WTC11 (cell line): ENCODE results near the gene ORM2. TPM values are rescaled to one million over a fixed set of nuclear protein-coding genes. Genes with fewer than 3 reads are reported as not detected.

Experiments
- ATAC-seq: fragments of 200-7000 bp; cut with Tn5 transposase; 2 replicates; pipeline ENCODE4 v1.10.0; 2021; ENCODE audit warnings: mild to moderate bottlenecking, moderate library complexity
- CTCF ChIA-PET: fragments of 300-600 bp; sonication (Branson Sonifier 250); formaldehyde crosslinking; loops from one replicate; lab custom pipeline; 2021; ENCODE audit warnings: antibody characterized with exemption; lab: Charles Lee
- POLR2A ChIA-PET: fragments of 350-600 bp; sonication (Branson Sonifier 250); formaldehyde crosslinking; loops from one replicate; lab custom pipeline; 2021; ENCODE audit warnings: antibody characterized with exemption; lab: Charles Lee
- DNase-seq: peaks from one replicate; pipeline ENCODE4 v3.0.0; 2021; ENCODE audit warnings: low spot score
- H3K27ac Mint-ChIP-seq: 2 replicates; pipeline ENCODE4 v1.8.0; 2021; ENCODE audit warnings: mixed read lengths
- H3K27me3 Mint-ChIP-seq: 2 replicates; pipeline ENCODE4 v1.8.0; 2021; ENCODE audit warnings: low read depth, mild to moderate bottlenecking, moderate library complexity, mixed read lengths
- H3K36me3 Mint-ChIP-seq: 2 replicates; pipeline ENCODE4 v1.8.0; 2021; ENCODE audit warnings: mixed read lengths
- H3K4me1 Mint-ChIP-seq: 2 replicates; pipeline ENCODE4 v1.8.0; 2022; ENCODE audit warnings: mixed read lengths
- H3K4me3 Mint-ChIP-seq: 2 replicates; pipeline ENCODE4 v1.8.0; 2021; ENCODE audit warnings: mild to moderate bottlenecking, moderate library complexity, mixed read lengths
- H3K9me3 Mint-ChIP-seq: 2 replicates; pipeline ENCODE4 v1.8.0; 2021; ENCODE audit warnings: mixed read lengths
- FOXJ3 ChIP-seq: sonication (generic); formaldehyde crosslinking; IDR thresholded peaks from 2 replicates; pipeline ENCODE4 v1.9.0; 2021; ENCODE audit warnings: missing genetic modification reagents, mild to moderate bottlenecking, borderline replicate concordance
- GRHL2 ChIP-seq: fragments of 250-450 bp; sonication (Bioruptor Pico); IDR thresholded peaks from 2 replicates; pipeline ENCODE4 v1.8.0; 2022; ENCODE audit warnings: mild to moderate bottlenecking, moderate library complexity; ENCODE audit not compliant: insufficient replicate concordance, severe bottlenecking
- GTF2I ChIP-seq: fragments of 250-450 bp; sonication (Bioruptor Pico); conservative IDR thresholded peaks from 2 replicates; pipeline ENCODE4 v1.4.0; 2021; ENCODE audit warnings: mild to moderate bottlenecking
- NFATC4 ChIP-seq: fragments of 250-450 bp; sonication (Bioruptor Pico); IDR thresholded peaks from 2 replicates; pipeline ENCODE4 v1.9.0; 2021; ENCODE audit warnings: mild to moderate bottlenecking
- NFYB ChIP-seq: sonication (generic); formaldehyde crosslinking; conservative IDR thresholded peaks from 2 replicates; pipeline ENCODE4 v1.8.0; 2022; ENCODE audit warnings: low read depth, missing genetic modification reagents
- RELA ChIP-seq: sonication (generic); formaldehyde crosslinking; IDR thresholded peaks from 2 replicates; pipeline ENCODE4 v1.8.1; 2022; ENCODE audit warnings: missing genetic modification reagents, mild to moderate bottlenecking, borderline replicate concordance
- ZBTB21 ChIP-seq: sonication (generic); formaldehyde crosslinking; IDR thresholded peaks from 2 replicates; pipeline ENCODE4 v1.8.1; 2023; ENCODE audit warnings: mild to moderate bottlenecking, missing genetic modification reagents, borderline replicate concordance
- ZNF416 ChIP-seq: fragments of 250-450 bp; sonication (Bioruptor Pico); IDR thresholded peaks from 2 replicates; pipeline ENCODE4 v1.9.0; 2021; ENCODE audit warnings: mild to moderate bottlenecking, inconsistent platforms
- total RNA-seq: library from RNA; stranded (reverse); gene quantifications from 3 replicates; pipeline ENCODE4 v1.2.3, GENCODE V29; 2021
- TF ChIP-seq, protein P1 (sequence below): sonication (generic); formaldehyde crosslinking; IDR thresholded peaks from 2 replicates; pipeline ENCODE4 v1.8.1; 2023; ENCODE audit warnings: mild to moderate bottlenecking, moderate library complexity, missing genetic modification reagents
- TF ChIP-seq, protein P2 (sequence below): sonication (generic); formaldehyde crosslinking; conservative IDR thresholded peaks from 2 replicates; pipeline ENCODE4 v1.8.1; 2023; ENCODE audit warnings: mild to moderate bottlenecking, low read depth, missing genetic modification reagents, moderate library complexity
- TF ChIP-seq, protein P3 (sequence below): sonication (generic); formaldehyde crosslinking; IDR thresholded peaks from 2 replicates; pipeline ENCODE4 v1.8.0; 2023; ENCODE audit warnings: missing genetic modification reagents
- TF ChIP-seq, protein P4 (sequence below): sonication (generic); formaldehyde crosslinking; IDR thresholded peaks from 2 replicates; pipeline ENCODE4 v1.8.0; 2023; ENCODE audit warnings: missing genetic modification reagents, mild to moderate bottlenecking, borderline replicate concordance
- TF ChIP-seq, protein P5 (sequence below): sonication (generic); formaldehyde crosslinking; IDR thresholded peaks from 2 replicates; pipeline ENCODE4 v1.8.1; 2023; ENCODE audit warnings: mild to moderate bottlenecking, missing genetic modification reagents
- TF ChIP-seq, protein P6 (sequence below): fragments of 250-450 bp; sonication (Bioruptor Pico); conservative IDR thresholded peaks from 2 replicates; pipeline ENCODE4 v1.9.0; 2021; ENCODE audit warnings: mild to moderate bottlenecking
- TF ChIP-seq, protein P7 (sequence below): fragments of 250-450 bp; sonication (Bioruptor Pico); IDR thresholded peaks from 2 replicates; pipeline ENCODE4 v2.1.2; 2022; ENCODE audit warnings: mild to moderate bottlenecking, moderate library complexity

The ORM2 gene
- total RNA-seq, 1 experiment from 2014 or later: 1.6 TPM

DNA sequence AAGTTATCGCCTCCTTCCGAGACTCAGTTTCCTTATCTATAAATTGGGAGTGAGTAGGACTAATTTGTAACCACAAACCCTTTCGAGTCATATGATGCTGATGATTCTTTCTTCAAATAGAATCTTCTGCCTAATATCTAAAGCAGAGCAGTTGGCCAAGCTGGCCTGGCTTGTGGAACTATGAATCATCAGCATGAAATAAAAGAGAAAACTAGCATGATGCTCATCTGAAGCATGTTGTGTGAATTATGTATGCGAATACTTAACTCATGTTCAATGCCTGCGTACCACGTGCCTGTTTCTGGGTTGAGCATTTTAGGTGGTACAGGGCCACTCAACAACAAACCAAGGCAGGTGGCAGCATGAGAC is 21.8 kb upstream of the ORM2 start (continued):
- TF ChIP-seq NFYB (CRISPR knock-in tag) (no peak), RELA (CRISPR knock-in tag) (no peak)
- TF ChIP-seq, protein P1, sequence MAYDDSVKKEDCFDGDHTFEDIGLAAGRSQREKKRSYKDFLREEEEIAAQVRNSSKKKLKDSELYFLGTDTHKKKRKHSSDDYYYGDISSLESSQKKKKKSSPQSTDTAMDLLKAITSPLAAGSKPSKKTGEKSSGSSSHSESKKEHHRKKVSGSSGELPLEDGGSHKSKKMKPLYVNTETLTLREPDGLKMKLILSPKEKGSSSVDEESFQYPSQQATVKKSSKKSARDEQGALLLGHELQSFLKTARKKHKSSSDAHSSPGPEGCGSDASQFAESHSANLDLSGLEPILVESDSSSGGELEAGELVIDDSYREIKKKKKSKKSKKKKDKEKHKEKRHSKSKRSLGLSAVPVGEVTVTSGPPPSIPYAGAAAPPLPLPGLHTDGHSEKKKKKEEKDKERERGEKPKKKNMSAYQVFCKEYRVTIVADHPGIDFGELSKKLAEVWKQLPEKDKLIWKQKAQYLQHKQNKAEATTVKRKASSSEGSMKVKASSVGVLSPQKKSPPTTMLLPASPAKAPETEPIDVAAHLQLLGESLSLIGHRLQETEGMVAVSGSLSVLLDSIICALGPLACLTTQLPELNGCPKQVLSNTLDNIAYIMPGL (CRISPR knock-in tag): no peak

DNA sequence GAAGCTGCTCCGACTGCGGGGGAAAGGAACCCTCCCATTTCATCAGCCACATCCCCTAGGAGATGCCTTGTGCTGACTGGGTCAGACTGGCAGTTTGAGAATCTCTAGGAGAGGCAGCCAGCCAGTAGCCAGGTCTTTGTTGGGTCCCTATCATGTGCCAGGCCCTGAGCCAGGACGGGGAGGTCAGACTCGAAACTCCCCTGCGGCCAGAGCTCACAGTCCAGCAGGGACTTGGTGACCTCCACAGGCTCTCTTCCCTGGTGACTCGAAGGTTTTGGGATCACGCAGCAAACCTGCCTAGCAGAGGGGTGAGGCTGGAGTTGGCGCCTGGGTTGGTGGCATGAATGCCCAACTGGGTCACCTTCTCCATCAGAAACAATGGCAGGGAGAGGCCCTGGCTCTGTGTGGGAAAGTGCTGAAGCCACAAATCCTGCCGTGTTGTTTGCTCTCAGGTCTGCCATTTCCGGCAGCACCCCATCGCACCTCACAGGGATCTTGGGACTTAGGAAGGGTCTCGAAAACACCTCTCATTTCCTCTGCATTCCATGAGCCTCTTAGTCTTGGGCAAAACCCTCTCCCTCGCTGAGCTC is 21.2 kb upstream of the ORM2 start:
- ATAC-seq (no peak), DNase-seq (no peak)
- Mint-ChIP-seq H3K27ac (no peak overlapping the region), H3K9me3 (no peaks in the 10 kb centered on the region), H3K27me3 (no peaks in the 10 kb centered on the region), H3K4me1 (0 out of 2 replicates have a peak, but pooled peaks cover 3% of the 10 kb centered on the region), H3K36me3 (peaks cover 11% of the 10 kb centered on the region), H3K4me3 (no peak overlapping the region)
- TF ChIP-seq GRHL2 (CRISPR knock-in tag) (no peak), NFATC4 (CRISPR knock-in tag) (no peak), FOXJ3 (CRISPR knock-in tag) (no peak), ZBTB21 (no peak)
- TF ChIP-seq, protein P2, sequence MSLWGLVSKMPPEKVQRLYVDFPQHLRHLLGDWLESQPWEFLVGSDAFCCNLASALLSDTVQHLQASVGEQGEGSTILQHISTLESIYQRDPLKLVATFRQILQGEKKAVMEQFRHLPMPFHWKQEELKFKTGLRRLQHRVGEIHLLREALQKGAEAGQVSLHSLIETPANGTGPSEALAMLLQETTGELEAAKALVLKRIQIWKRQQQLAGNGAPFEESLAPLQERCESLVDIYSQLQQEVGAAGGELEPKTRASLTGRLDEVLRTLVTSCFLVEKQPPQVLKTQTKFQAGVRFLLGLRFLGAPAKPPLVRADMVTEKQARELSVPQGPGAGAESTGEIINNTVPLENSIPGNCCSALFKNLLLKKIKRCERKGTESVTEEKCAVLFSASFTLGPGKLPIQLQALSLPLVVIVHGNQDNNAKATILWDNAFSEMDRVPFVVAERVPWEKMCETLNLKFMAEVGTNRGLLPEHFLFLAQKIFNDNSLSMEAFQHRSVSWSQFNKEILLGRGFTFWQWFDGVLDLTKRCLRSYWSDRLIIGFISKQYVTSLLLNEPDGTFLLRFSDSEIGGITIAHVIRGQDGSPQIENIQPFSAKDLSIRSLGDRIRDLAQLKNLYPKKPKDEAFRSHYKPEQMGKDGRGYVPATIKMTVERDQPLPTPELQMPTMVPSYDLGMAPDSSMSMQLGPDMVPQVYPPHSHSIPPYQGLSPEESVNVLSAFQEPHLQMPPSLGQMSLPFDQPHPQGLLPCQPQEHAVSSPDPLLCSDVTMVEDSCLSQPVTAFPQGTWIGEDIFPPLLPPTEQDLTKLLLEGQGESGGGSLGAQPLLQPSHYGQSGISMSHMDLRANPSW: no peak
- TF ChIP-seq, protein P3, sequence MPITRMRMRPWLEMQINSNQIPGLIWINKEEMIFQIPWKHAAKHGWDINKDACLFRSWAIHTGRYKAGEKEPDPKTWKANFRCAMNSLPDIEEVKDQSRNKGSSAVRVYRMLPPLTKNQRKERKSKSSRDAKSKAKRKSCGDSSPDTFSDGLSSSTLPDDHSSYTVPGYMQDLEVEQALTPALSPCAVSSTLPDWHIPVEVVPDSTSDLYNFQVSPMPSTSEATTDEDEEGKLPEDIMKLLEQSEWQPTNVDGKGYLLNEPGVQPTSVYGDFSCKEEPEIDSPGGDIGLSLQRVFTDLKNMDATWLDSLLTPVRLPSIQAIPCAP (CRISPR knock-in tag): no peak
- TF ChIP-seq, protein P4, sequence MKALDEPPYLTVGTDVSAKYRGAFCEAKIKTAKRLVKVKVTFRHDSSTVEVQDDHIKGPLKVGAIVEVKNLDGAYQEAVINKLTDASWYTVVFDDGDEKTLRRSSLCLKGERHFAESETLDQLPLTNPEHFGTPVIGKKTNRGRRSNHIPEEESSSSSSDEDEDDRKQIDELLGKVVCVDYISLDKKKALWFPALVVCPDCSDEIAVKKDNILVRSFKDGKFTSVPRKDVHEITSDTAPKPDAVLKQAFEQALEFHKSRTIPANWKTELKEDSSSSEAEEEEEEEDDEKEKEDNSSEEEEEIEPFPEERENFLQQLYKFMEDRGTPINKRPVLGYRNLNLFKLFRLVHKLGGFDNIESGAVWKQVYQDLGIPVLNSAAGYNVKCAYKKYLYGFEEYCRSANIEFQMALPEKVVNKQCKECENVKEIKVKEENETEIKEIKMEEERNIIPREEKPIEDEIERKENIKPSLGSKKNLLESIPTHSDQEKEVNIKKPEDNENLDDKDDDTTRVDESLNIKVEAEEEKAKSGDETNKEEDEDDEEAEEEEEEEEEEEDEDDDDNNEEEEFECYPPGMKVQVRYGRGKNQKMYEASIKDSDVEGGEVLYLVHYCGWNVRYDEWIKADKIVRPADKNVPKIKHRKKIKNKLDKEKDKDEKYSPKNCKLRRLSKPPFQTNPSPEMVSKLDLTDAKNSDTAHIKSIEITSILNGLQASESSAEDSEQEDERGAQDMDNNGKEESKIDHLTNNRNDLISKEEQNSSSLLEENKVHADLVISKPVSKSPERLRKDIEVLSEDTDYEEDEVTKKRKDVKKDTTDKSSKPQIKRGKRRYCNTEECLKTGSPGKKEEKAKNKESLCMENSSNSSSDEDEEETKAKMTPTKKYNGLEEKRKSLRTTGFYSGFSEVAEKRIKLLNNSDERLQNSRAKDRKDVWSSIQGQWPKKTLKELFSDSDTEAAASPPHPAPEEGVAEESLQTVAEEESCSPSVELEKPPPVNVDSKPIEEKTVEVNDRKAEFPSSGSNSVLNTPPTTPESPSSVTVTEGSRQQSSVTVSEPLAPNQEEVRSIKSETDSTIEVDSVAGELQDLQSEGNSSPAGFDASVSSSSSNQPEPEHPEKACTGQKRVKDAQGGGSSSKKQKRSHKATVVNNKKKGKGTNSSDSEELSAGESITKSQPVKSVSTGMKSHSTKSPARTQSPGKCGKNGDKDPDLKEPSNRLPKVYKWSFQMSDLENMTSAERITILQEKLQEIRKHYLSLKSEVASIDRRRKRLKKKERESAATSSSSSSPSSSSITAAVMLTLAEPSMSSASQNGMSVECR (CRISPR knock-in tag): no peak
- TF ChIP-seq, protein P5, sequence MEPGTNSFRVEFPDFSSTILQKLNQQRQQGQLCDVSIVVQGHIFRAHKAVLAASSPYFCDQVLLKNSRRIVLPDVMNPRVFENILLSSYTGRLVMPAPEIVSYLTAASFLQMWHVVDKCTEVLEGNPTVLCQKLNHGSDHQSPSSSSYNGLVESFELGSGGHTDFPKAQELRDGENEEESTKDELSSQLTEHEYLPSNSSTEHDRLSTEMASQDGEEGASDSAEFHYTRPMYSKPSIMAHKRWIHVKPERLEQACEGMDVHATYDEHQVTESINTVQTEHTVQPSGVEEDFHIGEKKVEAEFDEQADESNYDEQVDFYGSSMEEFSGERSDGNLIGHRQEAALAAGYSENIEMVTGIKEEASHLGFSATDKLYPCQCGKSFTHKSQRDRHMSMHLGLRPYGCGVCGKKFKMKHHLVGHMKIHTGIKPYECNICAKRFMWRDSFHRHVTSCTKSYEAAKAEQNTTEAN (CRISPR knock-in tag): no peak
- CTCF ChIA-PET: interaction anchor here (1.0 to 1.5 kb wide), 2 partner anchors 154 to 213 kb away, joined by 3 to 4 read pairs; no protein-coding TSS in a partner anchor
- POLR2A ChIA-PET: no interaction called here

DNA sequence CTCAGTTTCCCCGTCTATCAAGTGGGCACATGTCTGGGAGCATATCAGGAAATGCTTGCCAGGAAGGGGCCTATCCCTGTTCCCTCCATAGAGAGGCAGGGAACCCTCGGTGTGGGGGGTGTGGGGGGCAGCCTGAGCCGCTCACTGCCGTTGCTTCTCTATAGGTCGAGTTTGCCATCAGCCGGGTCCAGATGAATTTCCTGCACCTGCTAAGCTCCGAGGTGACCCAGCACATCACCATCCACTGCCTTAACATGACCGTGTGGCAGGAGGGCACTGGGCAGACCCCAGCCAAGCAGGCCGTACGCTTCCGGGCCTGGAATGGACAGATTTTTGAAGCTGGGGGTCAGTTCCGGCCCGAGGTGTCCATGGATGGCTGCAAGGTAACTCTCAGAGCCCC is 20.6 kb upstream of the ORM2 start:
- Mint-ChIP-seq H3K9me3 (no peaks in the 10 kb centered on the region), H3K4me1 (0 out of 2 replicates have a peak, but pooled peaks cover 3% of the 10 kb centered on the region), H3K27me3 (no peaks in the 10 kb centered on the region), H3K27ac (no peak overlapping the region), H3K36me3 (peaks cover 10% of the 10 kb centered on the region), H3K4me3 (no peak overlapping the region)
- ChIA-PET CTCF (interaction anchor here (1.0 to 1.5 kb wide), 2 partner anchors 154 to 214 kb away, joined by 3 to 4 read pairs; no protein-coding TSS in a partner anchor), POLR2A (no interaction called here)
- DNase-seq (no peak), ATAC-seq (no peak)
- TF ChIP-seq ZNF416 (CRISPR knock-in tag) (no peak), GTF2I (CRISPR knock-in tag) (no peak)
- TF ChIP-seq, protein P6, sequence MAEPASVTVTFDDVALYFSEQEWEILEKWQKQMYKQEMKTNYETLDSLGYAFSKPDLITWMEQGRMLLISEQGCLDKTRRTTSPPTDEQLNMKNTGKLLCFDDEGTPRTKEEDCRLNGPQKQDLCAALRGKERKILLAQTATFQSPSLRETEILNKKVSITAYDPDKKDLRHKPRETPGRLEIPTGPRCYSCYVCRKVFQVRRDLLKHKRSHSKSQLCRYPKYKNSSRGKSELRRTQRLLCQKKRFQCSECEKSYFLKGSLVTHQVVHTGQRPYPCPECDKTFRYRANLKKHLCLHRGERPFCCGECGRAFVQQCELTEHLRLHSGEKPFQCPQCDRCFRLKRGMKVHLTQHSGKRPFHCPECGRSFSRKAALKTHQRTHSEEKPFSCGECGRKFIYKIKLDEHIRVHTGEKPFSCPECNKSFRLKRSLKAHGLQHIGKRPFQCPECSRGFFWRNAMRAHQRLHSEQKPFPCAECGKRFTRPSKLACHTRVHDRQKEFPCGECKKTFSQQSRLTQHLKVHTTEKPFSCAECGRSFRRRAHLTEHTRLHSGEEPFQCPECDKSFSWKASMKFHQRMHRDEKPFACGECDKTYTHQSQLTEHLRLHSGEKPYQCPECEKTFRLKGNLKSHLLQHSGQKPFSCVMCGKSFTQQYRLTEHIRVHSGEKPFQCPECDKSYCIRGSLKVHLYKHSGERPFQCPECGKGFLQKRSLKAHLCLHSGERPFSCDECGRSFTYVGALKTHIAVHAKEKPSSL (CRISPR knock-in tag): no peak
- TF ChIP-seq, protein P7, sequence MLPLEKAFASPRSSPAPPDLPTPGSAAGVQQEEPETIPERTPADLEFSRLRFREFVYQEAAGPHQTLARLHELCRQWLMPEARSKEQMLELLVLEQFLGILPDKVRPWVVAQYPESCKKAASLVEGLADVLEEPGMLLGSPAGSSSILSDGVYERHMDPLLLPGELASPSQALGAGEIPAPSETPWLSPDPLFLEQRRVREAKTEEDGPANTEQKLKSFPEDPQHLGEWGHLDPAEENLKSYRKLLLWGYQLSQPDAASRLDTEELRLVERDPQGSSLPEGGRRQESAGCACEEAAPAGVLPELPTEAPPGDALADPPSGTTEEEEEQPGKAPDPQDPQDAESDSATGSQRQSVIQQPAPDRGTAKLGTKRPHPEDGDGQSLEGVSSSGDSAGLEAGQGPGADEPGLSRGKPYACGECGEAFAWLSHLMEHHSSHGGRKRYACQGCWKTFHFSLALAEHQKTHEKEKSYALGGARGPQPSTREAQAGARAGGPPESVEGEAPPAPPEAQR (CRISPR knock-in tag): no peak
